ENCODE results near the gene HRH2. TPM values are rescaled to one million over a fixed set of nuclear protein-coding genes. Genes with fewer than 3 reads are reported as not detected.

HRH2 gene
- total and polyA plus RNA-seq, 7 donors: 0.17 to 7.0 (median 0.51) TPM

- H3K4me1 ChIP-seq: no peaks in the 10 kb centered on the region
- ATAC-seq (no peak), DNase-seq (no peak)
- H3K36me3 ChIP-seq (ENCODE audit: insufficient read depth in 1 of 2, low read depth in 1 of 2): no peaks in the 10 kb centered on the region
- peaks cover 0 to 22% (median 11%) of the 10 kb centered on the region in 3 donors for H3K27me3 ChIP-seq (ENCODE audit: insufficient read depth in 3 of 3, low read length in 2 of 3)
- H3K9me3 ChIP-seq: no peaks in the 10 kb centered on the region
- TF ChIP-seq CTCF (IDR thresholded peaks at IDR 0.05): no peak
- intact Hi-C loops (cut with DNase I): no loop called here
- whole genome bisulfite sequencing, 3 donors: 70 to 83% (median 72%) methylated on average over 3 of the region's 3 CpGs
- no peak overlapping the region for H3K4me3 ChIP-seq
- H3K27ac ChIP-seq: no peak overlapping the region
These were observed 73.3 kb downstream of the HRH2 start for GRCh38 chr5:175731172-175731571.

- H3K27me3 ChIP-seq (ENCODE audit: insufficient read depth in 3 of 3, low read length in 2 of 3): peaks cover 0 to 27% (median 14%) of the 10 kb centered on the region in 3 donors
- WGBS, 3 donors: 59 to 75% (median 74%) methylated on average over 4 of the region's 4 CpGs
These were observed 74.0 kb downstream of the HRH2 start for GRCh38 chr5:175731756-175732465.

GRCh38 chr5:175733017-175733416 is 75.1 kb downstream of the HRH2 start:
- intact Hi-C loops (cut with DNase I): no loop called here
- H3K27me3 ChIP-seq (ENCODE audit: insufficient read depth in 3 of 3, low read length in 2 of 3): peaks cover 0 to 27% (median 14%) of the 10 kb centered on the region in 3 donors
- ATAC-seq: no peak
- H3K9me3 ChIP-seq: no peaks in the 10 kb centered on the region
- H3K4me3 ChIP-seq: no peak overlapping the region
- H3K36me3 ChIP-seq (ENCODE audit: insufficient read depth in 1 of 2, low read depth in 1 of 2): no peaks in the 10 kb centered on the region
- H3K27ac ChIP-seq: no peak overlapping the region
- no peaks in the 10 kb centered on the region for H3K4me1 ChIP-seq
- 75 to 82% (median 76%) methylated on average over 6 of the region's 6 CpGs for WGBS, 3 donors
- DNase-seq: no peak
- TF ChIP-seq CTCF (IDR thresholded peaks at IDR 0.05): no peak

More at GRCh38 chr5:175731756-175732465, 74.0 kb downstream of the HRH2 start:
- no peaks in the 10 kb centered on the region for H3K9me3 ChIP-seq
- no peak overlapping the region for H3K4me3 ChIP-seq
- no peaks in the 10 kb centered on the region for H3K36me3 ChIP-seq (ENCODE audit: insufficient read depth in 1 of 2, low read depth in 1 of 2)
- no peak overlapping the region for H3K27ac ChIP-seq
- ATAC-seq: no peak
- H3K4me1 ChIP-seq: no peaks in the 10 kb centered on the region
- no peak for DNase-seq
- intact Hi-C loops (cut with DNase I): no loop called here
- no peak for TF ChIP-seq CTCF (IDR thresholded peaks at IDR 0.05)

GRCh38 chr5:175734016-175734415 is 76.1 kb downstream of the HRH2 start:
- no peak for TF ChIP-seq CTCF (IDR thresholded peaks at IDR 0.05)
- no peak for ATAC-seq
- WGBS, 3 donors: 80 to 84% (median 83%) methylated on average over 14 of the region's 14 CpGs
- H3K4me3 ChIP-seq: no peak overlapping the region
- no peak overlapping the region for H3K27ac ChIP-seq
- no peaks in the 10 kb centered on the region for H3K4me1 ChIP-seq
- H3K36me3 ChIP-seq (ENCODE audit: insufficient read depth in 1 of 2, low read depth in 1 of 2): no peaks in the 10 kb centered on the region
- H3K27me3 ChIP-seq (ENCODE audit: insufficient read depth in 3 of 3, low read length in 2 of 3): peaks cover 0 to 21% (median 12%) of the 10 kb centered on the region in 3 donors
- no peaks in the 10 kb centered on the region for H3K9me3 ChIP-seq
- no peak for DNase-seq
- intact Hi-C loops (cut with DNase I): no loop called here

- DNase-seq: no peak
- Histone ChIP-seq H3K36me3 (ENCODE audit: insufficient read depth in 1 of 2, low read depth in 1 of 2) (no peaks in the 10 kb centered on the region), H3K4me1 (no peaks in the 10 kb centered on the region), H3K27me3 (ENCODE audit: insufficient read depth in 3 of 3, low read length in 2 of 3) (peaks cover 0 to 21% (median 12%) of the 10 kb centered on the region in 3 donors), H3K9me3 (no peaks in the 10 kb centered on the region), H3K4me3 (no peak overlapping the region), H3K27ac (no peak overlapping the region)
- 69 to 75% (median 70%) methylated on average over 10 of the region's 10 CpGs for WGBS, 3 donors
- intact Hi-C loops (cut with DNase I): no loop called here
- ATAC-seq: no peak
- no peak for TF ChIP-seq CTCF (IDR thresholded peaks at IDR 0.05)
These were observed 76.6 kb downstream of the HRH2 start for GRCh38 chr5:175734501-175734900.

Measured in psoas muscle (tissue), 8 donors.